Activated CD8-positive, alpha-beta memory T cell treated with anti-CD3 and anti-CD28 coated beads for 4 hours (primary cell): ENCODE data around the gene THAP4.
"Not testable (repeated sequence)": the region's sequence is repeated elsewhere in the genome, so short reads cannot be mapped to it uniquely, and the experiment has no call there.

ENCODE experiments used
- DNase-seq, 2 donors: peaks; one replicate each; pipeline ENCODE4 v3.0.0-alpha.2; 2020; ENCODE audit warnings: low read depth in 2 of 2

THAP4 gene

GRCh38 chr2:241665731-241666440 is 28.9 kb upstream of the THAP4 start:
- no peak for DNase-seq

- DNase-seq = not testable (repeated sequence)
Observed at GRCh38 chr2:241662731-241663130, 25.8 kb upstream of the THAP4 start.

GRCh38 chr2:241660593-241661213 is 23.7 kb upstream of the THAP4 start:
- DNase-seq = no peak

- no peak for DNase-seq
Observed at GRCh38 chr2:241659150-241659739, 22.3 kb upstream of the THAP4 start.

GRCh38 chr2:241658296-241658695 is 21.3 kb upstream of the THAP4 start:
- no peak for DNase-seq

- DNase-seq = no peak
Observed at GRCh38 chr2:241657786-241658254, 20.9 kb upstream of the THAP4 start.

GRCh38 chr2:241656190-241656741 is 19.3 kb upstream of the THAP4 start:
- DNase-seq = no peak

GRCh38 chr2:241655516-241656189 is 18.7 kb upstream of the THAP4 start:
- no peak for DNase-seq

GRCh38 chr2:241654551-241654950 is 17.6 kb upstream of the THAP4 start:
- DNase-seq = no peak

GRCh38 chr2:241653210-241653750 is 16.3 kb upstream of the THAP4 start:
- DNase-seq = no peak

- DNase-seq = no peak
Observed at GRCh38 chr2:241652722-241653121, 15.8 kb upstream of the THAP4 start.

- DNase-seq = no peak
Observed at GRCh38 chr2:241652142-241652541, 15.2 kb upstream of the THAP4 start.

GRCh38 chr2:241649927-241650326 is 13.0 kb upstream of the THAP4 start:
- no peak for DNase-seq

- no peak for DNase-seq
Observed at GRCh38 chr2:241649404-241649803, 12.4 kb upstream of the THAP4 start.

- no peak for DNase-seq
Observed at GRCh38 chr2:241648453-241648852, 11.5 kb upstream of the THAP4 start.

- no peak for DNase-seq
Observed at GRCh38 chr2:241645915-241646645, 9.1 kb upstream of the THAP4 start.

- DNase-seq = no peak
Observed at GRCh38 chr2:241645056-241645914, 8.3 kb upstream of the THAP4 start.

GRCh38 chr2:241641631-241642030 is 4.7 kb upstream of the THAP4 start:
- no peak for DNase-seq

GRCh38 chr2:241640165-241640795 is 3.3 kb upstream of the THAP4 start:
- DNase-seq = no peak

- DNase-seq = no peak
Observed at GRCh38 chr2:241639385-241639784, 2.4 kb upstream of the THAP4 start.
